GM23338 (cell line): ENCODE measurements around the gene ID4. TPM values are rescaled to one million over a fixed set of nuclear protein-coding genes. Genes with fewer than 3 reads are reported as not detected.

Source experiments
- ATAC-seq: fragments of 200-7000 bp; cut with Tn5 transposase; 3 replicates; pipeline ENCODE4 v1.9.1; 2020
- DNase-seq: peaks from one replicate; pipeline ENCODE4 v3.0.0-alpha.2; 2015; ENCODE audit warnings: low spot score
- H2AFZ ChIP-seq: fragments of 200-600 bp; sonication (generic); 2 replicates; pipeline ENCODE4 v1.8.0; 2016; ENCODE audit warnings: antibody characterized with exemption, mild to moderate bottlenecking, moderate library complexity
- H3F3A ChIP-seq: fragments of 200-600 bp; sonication (generic); replicated peaks from 2 replicates; pipeline ENCODE4 v1.8.0; 2017; ENCODE audit warnings: antibody characterized with exemption, mixed run types, low read depth
- H3K27ac ChIP-seq: fragments of 200-600 bp; sonication (generic); 2 replicates; pipeline ENCODE4 v1.6.1; 2016; ENCODE audit warnings: low read depth
- H3K27me3 ChIP-seq: fragments of 200-600 bp; sonication (generic); 2 replicates; pipeline ENCODE4 v1.8.0; 2016; ENCODE audit warnings: mild to moderate bottlenecking, mixed run types, moderate library complexity; ENCODE audit not compliant: insufficient read depth
- H3K36me3 ChIP-seq: fragments of 200-600 bp; sonication (generic); 2 replicates; pipeline ENCODE4 v1.8.0; 2016; ENCODE audit warnings: mild to moderate bottlenecking; ENCODE audit not compliant: insufficient read depth
- H3K4me1 ChIP-seq: fragments of 200-600 bp; sonication (generic); 2 replicates; pipeline ENCODE4 v1.8.0; 2016; ENCODE audit warnings: mild to moderate bottlenecking, moderate library complexity; ENCODE audit not compliant: insufficient read depth
- H3K4me2 ChIP-seq: fragments of 200-600 bp; sonication (generic); 2 replicates; pipeline ENCODE4 v1.7.1; 2017; ENCODE audit warnings: mixed run types
- H3K4me3 ChIP-seq: fragments of 200-600 bp; sonication (generic); 2 replicates; pipeline ENCODE4 v1.6.1; 2016; ENCODE audit warnings: mixed run types
- H3K79me2 ChIP-seq: fragments of 200-600 bp; sonication (generic); replicated peaks from 2 replicates; pipeline ENCODE4 v1.8.0; 2017; ENCODE audit warnings: mild to moderate bottlenecking; ENCODE audit not compliant: insufficient read depth
- H3K9me2 ChIP-seq: fragments of 200-600 bp; sonication (generic); 2 replicates; pipeline ENCODE4 v1.8.0; 2017; ENCODE audit not compliant: insufficient read depth
- H4K20me1 ChIP-seq: fragments of 200-600 bp; sonication (generic); replicated peaks from 2 replicates; pipeline ENCODE4 v1.8.0; 2017; ENCODE audit warnings: mild to moderate bottlenecking; ENCODE audit not compliant: insufficient read depth
- H3K27ac Mint-ChIP-seq: 2 replicates; pipeline ENCODE4 v1.8.0; 2020; ENCODE audit warnings: inconsistent platforms, mild to moderate bottlenecking, moderate library complexity, mixed read lengths
- H3K27me3 Mint-ChIP-seq: 3 replicates; pipeline ENCODE4 v1.8.0; 2022; ENCODE audit warnings: low read depth, mild to moderate bottlenecking, moderate library complexity, mixed read lengths, inconsistent platforms; ENCODE audit not compliant: insufficient read depth, poor library complexity
- H3K36me3 Mint-ChIP-seq: 3 replicates; pipeline ENCODE4 v1.8.0; 2021; ENCODE audit warnings: low read depth, mild to moderate bottlenecking, inconsistent platforms, moderate library complexity, mixed read lengths
- H3K4me1 Mint-ChIP-seq: 3 replicates; pipeline ENCODE4 v1.8.0; 2020; ENCODE audit warnings: mild to moderate bottlenecking, inconsistent platforms, mixed read lengths
- H3K4me3 Mint-ChIP-seq: 3 replicates; pipeline ENCODE4 v1.8.0; 2021; ENCODE audit warnings: moderate library complexity, mild to moderate bottlenecking, inconsistent platforms, mixed read lengths
- H3K9me3 Mint-ChIP-seq: 3 replicates; pipeline ENCODE4 v1.8.0; 2020; ENCODE audit warnings: moderate library complexity, mild to moderate bottlenecking, inconsistent platforms, mixed read lengths
- CREB1 ChIP-seq: fragments of 250-450 bp; sonication (Bioruptor Pico); IDR thresholded peaks from 2 replicates; pipeline ENCODE4 v1.5.0; 2020; ENCODE audit warnings: low read depth, mild to moderate bottlenecking, moderate library complexity
- CTCF ChIP-seq, 2 experiments: fragments of 200-600 bp in 1 of 2; sonication (generic) in 1 of 2; conservative IDR thresholded peaks; 2 replicates each; pipeline versions ENCODE4 v1.5.1 to v1.6.1; 2016 to 2017; ENCODE audit warnings: antibody characterized with exemption in 2 of 2, low read depth in 2 of 2, mild to moderate bottlenecking in 2 of 2, moderate library complexity in 1 of 2
- ETS1 ChIP-seq: IDR thresholded peaks from 2 replicates; pipeline ENCODE4 v1.6.1; 2016; ENCODE audit warnings: antibody characterized with exemption
- EZH2 ChIP-seq: fragments of 200-600 bp; sonication (generic); IDR thresholded peaks from one replicate; pipeline ENCODE4 v1.8.0; 2017; ENCODE audit warnings: antibody characterized with exemption, mild to moderate bottlenecking, low read depth; ENCODE audit not compliant: unreplicated experiment
- EZH2phosphoT487 ChIP-seq: fragments of 200-600 bp; sonication (generic); IDR thresholded peaks from one replicate; pipeline ENCODE4 v1.8.1; 2018; ENCODE audit warnings: antibody characterized with exemption; ENCODE audit not compliant: unreplicated experiment
- JUNB ChIP-seq: IDR thresholded peaks from one replicate; pipeline ENCODE4 v1.6.1; 2016; ENCODE audit warnings: antibody characterized with exemption; ENCODE audit not compliant: unreplicated experiment
- NANOG ChIP-seq: IDR thresholded peaks from 2 replicates; pipeline ENCODE4 v1.6.1; 2016; ENCODE audit warnings: antibody characterized with exemption, borderline replicate concordance
- POLR2AphosphoS5 ChIP-seq: IDR thresholded peaks from 2 replicates; pipeline ENCODE4 v1.6.1; 2016; ENCODE audit warnings: antibody characterized with exemption, low read depth
- REST ChIP-seq: IDR thresholded peaks from one replicate; pipeline ENCODE4 v1.6.1; 2018; ENCODE audit warnings: antibody characterized with exemption; ENCODE audit not compliant: unreplicated experiment
- STAT1 ChIP-seq: IDR thresholded peaks from one replicate; pipeline ENCODE4 v1.6.1; 2016; ENCODE audit warnings: antibody characterized with exemption; ENCODE audit not compliant: unreplicated experiment
- ZNF114 ChIP-seq: fragments of 250-450 bp; sonication (Bioruptor Pico); IDR thresholded peaks from 2 replicates; pipeline ENCODE4 v1.5.0; 2020; ENCODE audit warnings: mild to moderate bottlenecking, moderate library complexity
- ZNF331 ChIP-seq: fragments of 250-450 bp; sonication (Bioruptor Pico); IDR thresholded peaks from 2 replicates; pipeline ENCODE4 v1.5.0; 2020; ENCODE audit warnings: low read depth, mild to moderate bottlenecking, moderate library complexity
- ZNF462 ChIP-seq: fragments of 250-450 bp; sonication (Bioruptor Pico); IDR thresholded peaks from 2 replicates; pipeline ENCODE4 v1.5.0; 2020; ENCODE audit warnings: mild to moderate bottlenecking, moderate library complexity
- polyA plus RNA-seq: library from polyadenylated mRNA; unstranded; fragments of >200 nt; fragmentation: Nextera tagmentation; extraction: Ambion mirVana; gene quantifications from 2 replicates; pipeline ENCODE4 v1.2.1, GENCODE V29; 2016
- total RNA-seq: library from RNA; depleted of rRNA; stranded (reverse); fragments of >200 nt; shearing (Covaris generic); gene quantifications from 2 replicates; pipeline ENCODE4 v1.2.3, GENCODE V29; 2014

ID4 gene
- total and polyA plus RNA-seq, 2 experiments from 2014 or later, result 3.7 to 7.0 TPM

GRCh38 chr6:19811397-19812079 is 25.6 kb upstream of the ID4 start:
- Histone ChIP-seq H3K4me3 (no peak overlapping the region), H3K79me2 (no peaks in the 10 kb centered on the region), H3K9me2 (no peaks in the 10 kb centered on the region), H3F3A (no peaks in the 10 kb centered on the region), H3K4me2 (no peak overlapping the region), H3K4me1 (no peaks in the 10 kb centered on the region), H3K27ac (no peak overlapping the region), H4K20me1 (no peaks in the 10 kb centered on the region), H3K27me3 (no peaks in the 10 kb centered on the region), H3K36me3 (no peaks in the 10 kb centered on the region), H2AFZ (no peak overlapping the region)
- no peak overlapping the region for H3K4me3 Mint-ChIP-seq
- ATAC-seq (no peak; the same call in 2 of the 3 replicates), DNase-seq (peak; percentile 21)
- peaks cover 9% of the 10 kb centered on the region; the same call in 2 of the 3 replicates for H3K4me1 Mint-ChIP-seq
- peaks cover 3% of the 10 kb centered on the region for H3K27me3 Mint-ChIP-seq
- TF ChIP-seq ETS1, result no peak
- TF ChIP-seq POLR2AphosphoS5, result no peak
- TF ChIP-seq JUNB, result no peak
- no peak for TF ChIP-seq STAT1
- TF ChIP-seq ZNF114 (CRISPR knock-in tag), result no peak
- TF ChIP-seq REST, result no peak
- no peak for TF ChIP-seq CREB1 (CRISPR knock-in tag)
- TF ChIP-seq ZNF331 (CRISPR knock-in tag), result no peak
- TF ChIP-seq NANOG, result no peak
- no peak for TF ChIP-seq EZH2phosphoT487
- TF ChIP-seq CTCF (conservative IDR thresholded peaks at IDR 0.05; ENCODE audit: low read depth in 2 of 2), result no peak
- TF ChIP-seq ZNF462 (CRISPR knock-in tag), result no peak
- no peak for TF ChIP-seq EZH2
- peak overlapping the region; percentile 2; the same call in 1 of the 2 replicates for H3K27ac Mint-ChIP-seq
- peaks cover 2% of the 10 kb centered on the region; the same call in 1 of the 3 replicates for H3K36me3 Mint-ChIP-seq
- peaks cover 6% of the 10 kb centered on the region; the same call in 2 of the 3 replicates for H3K9me3 Mint-ChIP-seq
